ENCODE results near the gene OXSM. TPM values are rescaled to one million over a fixed set of nuclear protein-coding genes. Genes with fewer than 3 reads are reported as not detected.

OXSM gene
- total RNA-seq (2014; rRNA removed; shearing (Covaris generic)), result 15.8 and 17.3 TPM in 2 replicates
- 15.8 and 16.8 TPM in 2 replicates for polyA plus RNA-seq (2015; cell fraction: cytosol; rRNA removed)
- polyA plus RNA-seq (2015; cell fraction: nucleus; rRNA removed), result 28.3 and 30.5 TPM in 2 replicates

GRCh38 chr3:25789596-25790556 lies at the start of gene OXSM:
TSS of gene OXSM (plus strand) at chr3:25790090. CDS start at chr3:25791021, 931 bp downstream.
- peak; percentile 87 for DNase-seq (ENCODE audit: low read depth)

GRCh38 chr3:25744470-25744869 lies 45.4 kb upstream of the OXSM start:
- DNase-seq (ENCODE audit: low read depth), result no peak

GRCh38 chr3:25747033-25747432 lies 42.9 kb upstream of the OXSM start:
- peak; percentile 20 for DNase-seq (ENCODE audit: low read depth)

GRCh38 chr3:25748189-25748588 lies 41.7 kb upstream of the OXSM start:
- DNase-seq (ENCODE audit: low read depth), result no peak

- no peak for DNase-seq (ENCODE audit: low read depth)
Observed at GRCh38 chr3:25749031-25749581, 40.8 kb upstream of the OXSM start.

- DNase-seq (ENCODE audit: low read depth), result no peak
Observed at GRCh38 chr3:25751048-25751447, 38.8 kb upstream of the OXSM start.

GRCh38 chr3:25751725-25752124 lies 38.2 kb upstream of the OXSM start:
- no peak for DNase-seq (ENCODE audit: low read depth)

GRCh38 chr3:25768851-25769250 lies 21.0 kb upstream of the OXSM start:
- no peak for DNase-seq (ENCODE audit: low read depth)

- no peak for DNase-seq (ENCODE audit: low read depth)
Observed at GRCh38 chr3:25775936-25776335, 14.0 kb upstream of the OXSM start.

- no peak for DNase-seq (ENCODE audit: low read depth)
Observed at GRCh38 chr3:25780618-25781017, 9.3 kb upstream of the OXSM start.

- DNase-seq (ENCODE audit: low read depth), result no peak
Observed at GRCh38 chr3:25781145-25781757, 8.6 kb upstream of the OXSM start.

- DNase-seq (ENCODE audit: low read depth), result no peak
Observed at GRCh38 chr3:25781758-25782594, 7.9 kb upstream of the OXSM start.

GRCh38 chr3:25782636-25782937 lies 7.3 kb upstream of the OXSM start:
- no peak for DNase-seq (ENCODE audit: low read depth)

- DNase-seq (ENCODE audit: low read depth), result peak; percentile 63
Observed at GRCh38 chr3:25782938-25783660, 6.8 kb upstream of the OXSM start, which contains the start of gene NGLY1. TSS of gene NGLY1 (minus strand) at chr3:25783443. CDS start at chr3:25783390, 53 bp downstream.

GRCh38 chr3:25783661-25784512 lies 6.0 kb upstream of the OXSM start:
- DNase-seq (ENCODE audit: low read depth), result peak; percentile 51

GRCh38 chr3:25784971-25785370 lies 4.9 kb upstream of the OXSM start:
- DNase-seq (ENCODE audit: low read depth), result no peak

- no peak for DNase-seq (ENCODE audit: low read depth)
Observed at GRCh38 chr3:25785826-25786225, 4.1 kb upstream of the OXSM start.

- no peak for DNase-seq (ENCODE audit: low read depth)
Observed at GRCh38 chr3:25787689-25788088, 2.2 kb upstream of the OXSM start.

GRCh38 chr3:25789209-25789595 lies 688 bp upstream of the OXSM start:
- no peak for DNase-seq (ENCODE audit: low read depth)

GRCh38 chr3:25801786-25802185 lies 11.9 kb downstream of the OXSM start:
- no peak for DNase-seq (ENCODE audit: low read depth)

Data from HT1080 (cell line).